ENCODE measurements around the gene PLA2R1.

The PLA2R1 gene

DNA sequence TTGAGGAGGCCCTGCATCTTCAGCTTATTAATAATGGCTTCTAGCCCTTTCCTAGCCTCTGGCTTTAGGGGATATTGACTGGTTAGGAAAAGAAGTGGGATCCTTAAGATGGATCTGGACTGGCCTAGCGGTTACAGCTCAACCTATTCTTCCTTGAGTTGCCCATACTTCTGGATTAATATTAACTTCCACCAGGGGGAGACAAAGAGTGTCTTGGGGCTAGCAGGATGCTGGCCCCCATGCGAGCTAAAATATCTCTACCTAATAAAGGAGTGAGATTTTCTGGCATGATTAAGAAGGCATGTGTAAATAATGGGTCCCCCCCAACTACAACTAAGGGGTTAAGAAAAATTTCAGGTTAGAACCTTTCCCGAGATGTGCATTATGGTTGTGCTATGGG, 23.2 kb upstream of the PLA2R1 start:
- TF ChIP-seq, protein P1, sequence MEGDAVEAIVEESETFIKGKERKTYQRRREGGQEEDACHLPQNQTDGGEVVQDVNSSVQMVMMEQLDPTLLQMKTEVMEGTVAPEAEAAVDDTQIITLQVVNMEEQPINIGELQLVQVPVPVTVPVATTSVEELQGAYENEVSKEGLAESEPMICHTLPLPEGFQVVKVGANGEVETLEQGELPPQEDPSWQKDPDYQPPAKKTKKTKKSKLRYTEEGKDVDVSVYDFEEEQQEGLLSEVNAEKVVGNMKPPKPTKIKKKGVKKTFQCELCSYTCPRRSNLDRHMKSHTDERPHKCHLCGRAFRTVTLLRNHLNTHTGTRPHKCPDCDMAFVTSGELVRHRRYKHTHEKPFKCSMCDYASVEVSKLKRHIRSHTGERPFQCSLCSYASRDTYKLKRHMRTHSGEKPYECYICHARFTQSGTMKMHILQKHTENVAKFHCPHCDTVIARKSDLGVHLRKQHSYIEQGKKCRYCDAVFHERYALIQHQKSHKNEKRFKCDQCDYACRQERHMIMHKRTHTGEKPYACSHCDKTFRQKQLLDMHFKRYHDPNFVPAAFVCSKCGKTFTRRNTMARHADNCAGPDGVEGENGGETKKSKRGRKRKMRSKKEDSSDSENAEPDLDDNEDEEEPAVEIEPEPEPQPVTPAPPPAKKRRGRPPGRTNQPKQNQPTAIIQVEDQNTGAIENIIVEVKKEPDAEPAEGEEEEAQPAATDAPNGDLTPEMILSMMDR (IDR thresholded peaks at IDR 0.05; ENCODE audit: control extremely low read depth, extremely low read depth, low read depth, missing control alignments), result no peak
- no peak for DNase-seq (ENCODE audit: extremely low spot score)
- ChIA-PET POLR2A (no interaction called here), CTCF (interaction anchor here (0.7 to 2.3 kb wide), 10 partner anchors 8 to 909 kb away, joined by 3 to 8 read pairs (median 3); no protein-coding TSS in a partner anchor)

DNA sequence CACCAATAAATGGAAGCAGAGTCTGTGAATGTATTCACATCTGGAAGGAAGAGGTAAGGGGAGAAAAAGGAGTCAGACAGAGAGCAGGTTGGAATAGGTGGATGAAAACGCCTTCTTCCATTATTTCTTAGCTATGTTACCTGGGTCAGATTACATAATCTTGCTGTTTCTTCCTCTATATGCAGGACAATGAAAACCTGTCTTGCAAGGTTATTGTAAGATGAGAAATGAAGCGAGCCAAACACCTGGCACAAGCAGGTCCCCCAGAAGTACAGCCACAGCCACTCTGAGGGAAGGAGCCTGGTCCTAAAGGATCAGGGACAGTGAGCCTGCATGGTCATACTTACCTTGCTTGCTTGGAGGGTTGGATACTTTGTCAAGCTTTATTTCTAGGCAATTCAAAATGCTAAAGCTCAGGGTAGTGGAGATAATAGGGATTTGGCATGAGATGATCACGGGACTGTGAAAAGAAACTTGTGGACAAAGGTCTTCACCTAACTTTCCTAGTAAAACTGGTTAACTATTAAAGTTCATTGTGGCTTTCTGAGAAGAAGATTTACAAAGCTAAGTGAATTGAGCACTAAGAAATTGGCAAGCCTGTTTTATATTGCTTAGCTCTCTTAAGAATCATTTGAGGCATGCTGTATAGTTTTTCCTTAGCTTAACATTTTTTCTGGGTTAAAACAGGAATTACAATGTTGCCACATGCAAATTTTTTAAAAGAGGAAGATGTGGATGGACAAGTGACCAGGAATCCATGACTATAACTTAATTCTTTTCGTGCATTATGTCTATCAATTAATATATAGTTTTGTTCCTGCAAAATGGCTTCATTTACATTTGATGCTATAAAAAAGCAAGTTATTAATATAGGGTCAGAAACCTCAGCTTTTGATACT, 15.7 kb upstream of the PLA2R1 start:
- ChIA-PET POLR2A (no interaction called here), CTCF (interaction anchor here (1.0 to 2.5 kb wide), 5 partner anchors 9 to 32 kb away, joined by 4 to 9 read pairs (median 5); no protein-coding TSS in a partner anchor)
- TF ChIP-seq, protein P1 (IDR thresholded peaks at IDR 0.05; ENCODE audit: control extremely low read depth, extremely low read depth, low read depth, missing control alignments), result no peak
- no peak for DNase-seq (ENCODE audit: extremely low spot score)

DNA sequence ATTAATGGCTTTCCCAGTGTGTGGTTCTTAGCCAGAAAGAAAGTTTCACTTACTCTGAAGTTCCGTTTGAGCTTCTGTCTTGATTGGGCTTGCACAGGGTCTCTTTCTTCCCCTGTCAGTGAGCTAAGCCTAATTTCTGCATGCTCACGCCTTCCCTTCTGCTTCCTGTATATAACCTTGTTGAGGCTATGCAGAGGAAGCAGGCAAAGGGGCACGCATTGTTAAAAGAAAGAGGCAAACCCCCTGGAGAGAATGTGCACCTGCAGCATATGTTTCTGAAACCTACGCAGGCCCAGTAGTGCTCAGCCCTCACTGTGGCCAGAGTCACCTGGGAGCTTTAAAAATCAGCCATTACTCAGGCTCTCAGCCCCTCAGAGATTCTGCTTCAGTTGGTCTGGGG, 14.5 kb upstream of the PLA2R1 start:
- POLR2A ChIA-PET, result no interaction called here
- DNase-seq (ENCODE audit: extremely low spot score), result no peak
- CTCF ChIA-PET, result interaction anchor here (0.9 to 2.5 kb wide), 10 partner anchors 8 to 987 kb away, joined by 3 to 8 read pairs (median 5); no protein-coding TSS in a partner anchor
- TF ChIP-seq, protein P1 (IDR thresholded peaks at IDR 0.05; ENCODE audit: control extremely low read depth, extremely low read depth, low read depth, missing control alignments), result no peak

DNA sequence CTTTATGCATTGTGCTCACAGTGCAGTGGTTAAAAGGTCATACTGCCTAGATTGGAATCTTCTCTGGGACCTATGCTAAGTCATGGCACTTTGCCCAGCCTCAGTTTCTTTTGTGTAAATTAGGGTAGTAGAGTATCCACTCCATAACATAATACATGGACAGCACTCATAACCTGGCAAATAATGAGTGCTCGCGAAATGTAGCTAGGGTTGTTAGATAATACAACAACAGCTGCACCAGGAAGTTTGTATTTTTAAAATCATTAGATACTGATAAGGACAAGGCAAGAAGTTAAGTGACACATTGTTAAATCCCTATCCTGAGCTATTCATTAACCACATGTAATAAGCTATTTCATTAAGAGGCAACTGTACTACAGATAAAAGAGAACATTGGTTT, 13.8 kb upstream of the PLA2R1 start:
- DNase-seq (ENCODE audit: extremely low spot score), result no peak
- TF ChIP-seq, protein P1 (IDR thresholded peaks at IDR 0.05; ENCODE audit: control extremely low read depth, extremely low read depth, low read depth, missing control alignments), result no peak
- CTCF ChIA-PET, result interaction anchor here (0.9 to 2.5 kb wide), 10 partner anchors 8 to 987 kb away, joined by 3 to 8 read pairs (median 4); no protein-coding TSS in a partner anchor
- POLR2A ChIA-PET, result no interaction called here

DNA sequence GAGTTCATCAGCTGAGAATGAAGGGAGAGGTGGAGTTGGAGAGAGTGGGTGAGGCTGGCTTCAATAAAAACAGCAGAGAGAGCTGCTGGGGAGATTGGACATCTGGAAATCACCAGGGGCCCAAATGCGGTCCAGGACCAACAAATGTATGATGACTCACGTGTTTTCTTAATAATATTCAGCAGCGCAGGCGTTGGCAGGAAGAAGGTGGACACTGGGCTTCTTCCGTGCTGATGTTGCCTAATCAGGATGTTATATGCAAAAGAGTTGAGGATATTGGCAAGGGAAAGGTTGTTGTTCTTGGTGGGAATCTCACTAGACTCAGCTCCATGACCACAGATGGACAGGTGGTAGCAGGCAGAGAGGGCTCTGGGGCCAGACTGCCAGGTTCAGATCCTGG, 12.8 kb upstream of the PLA2R1 start:
- TF ChIP-seq, protein P1 (IDR thresholded peaks at IDR 0.05; ENCODE audit: control extremely low read depth, extremely low read depth, low read depth, missing control alignments), result no peak
- ChIA-PET CTCF (interaction anchor here (1.3 kb wide), 1 partner anchor 35 kb away, joined by 3 read pairs; no protein-coding TSS in a partner anchor), POLR2A (no interaction called here)
- DNase-seq (ENCODE audit: extremely low spot score), result no peak

DNA sequence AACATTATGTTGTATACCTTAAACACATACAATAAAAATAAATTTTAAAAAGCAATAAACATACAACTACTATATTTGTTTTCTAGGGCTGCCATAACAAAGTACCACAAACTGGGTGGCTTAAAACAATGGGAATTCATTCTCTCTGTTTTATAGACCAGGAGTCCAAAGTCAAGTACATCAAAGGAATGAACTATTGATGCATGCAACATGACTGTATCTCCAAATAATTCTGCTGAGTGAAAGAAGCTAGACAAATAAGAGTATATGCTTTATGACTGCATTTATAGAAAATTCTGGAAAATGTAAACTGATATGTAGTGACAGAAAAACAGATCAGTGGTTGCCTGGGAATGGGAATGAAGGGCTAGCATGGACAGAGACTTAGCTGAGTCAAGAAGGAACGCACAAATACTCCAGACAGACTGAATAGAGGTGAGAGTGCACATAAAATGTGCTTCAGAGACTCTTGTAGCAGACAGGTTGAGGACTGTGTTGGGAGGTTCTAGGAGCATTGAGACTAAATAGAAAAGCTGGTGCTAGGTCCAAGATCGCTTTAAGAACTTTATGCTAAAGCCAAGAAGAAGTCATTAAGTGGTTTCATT, 11.0 kb upstream of the PLA2R1 start:
- POLR2A ChIA-PET, result no interaction called here
- CTCF ChIA-PET, result interaction anchor here (1.3 to 1.5 kb wide), 2 partner anchors 12 to 36 kb away, joined by 3 read pairs; no protein-coding TSS in a partner anchor
- DNase-seq (ENCODE audit: extremely low spot score), result no peak
- TF ChIP-seq, protein P1 (IDR thresholded peaks at IDR 0.05; ENCODE audit: control extremely low read depth, extremely low read depth, low read depth, missing control alignments), result no peak
